Measurements from ENCODE around the gene TMED7. TPM values are rescaled to one million over a fixed set of nuclear protein-coding genes. Genes with fewer than 3 reads are reported as not detected.

Gene TMED7
- total RNA-seq, 1 donor from 2014 or later: 121 TPM

- H3K4me3 ChIP-seq (ENCODE audit: low read depth, low read length): no peak overlapping the region
- no peak for DNase-seq (ENCODE audit: low read depth)
- TF ChIP-seq CTCF (IDR thresholded peaks at IDR 0.05; ENCODE audit: insufficient read depth, low read length, poor library complexity, severe bottlenecking): no peak
- no peaks in the 10 kb centered on the region for H3K27me3 ChIP-seq (ENCODE audit: control insufficient read depth, insufficient read depth, low read length)
- H3K36me3 ChIP-seq (ENCODE audit: control insufficient read depth, insufficient read depth, low read length): no peaks in the 10 kb centered on the region
These were observed 37.2 kb downstream of the TMED7 start for GRCh38 chr5:115588640-115589039.

DNA sequence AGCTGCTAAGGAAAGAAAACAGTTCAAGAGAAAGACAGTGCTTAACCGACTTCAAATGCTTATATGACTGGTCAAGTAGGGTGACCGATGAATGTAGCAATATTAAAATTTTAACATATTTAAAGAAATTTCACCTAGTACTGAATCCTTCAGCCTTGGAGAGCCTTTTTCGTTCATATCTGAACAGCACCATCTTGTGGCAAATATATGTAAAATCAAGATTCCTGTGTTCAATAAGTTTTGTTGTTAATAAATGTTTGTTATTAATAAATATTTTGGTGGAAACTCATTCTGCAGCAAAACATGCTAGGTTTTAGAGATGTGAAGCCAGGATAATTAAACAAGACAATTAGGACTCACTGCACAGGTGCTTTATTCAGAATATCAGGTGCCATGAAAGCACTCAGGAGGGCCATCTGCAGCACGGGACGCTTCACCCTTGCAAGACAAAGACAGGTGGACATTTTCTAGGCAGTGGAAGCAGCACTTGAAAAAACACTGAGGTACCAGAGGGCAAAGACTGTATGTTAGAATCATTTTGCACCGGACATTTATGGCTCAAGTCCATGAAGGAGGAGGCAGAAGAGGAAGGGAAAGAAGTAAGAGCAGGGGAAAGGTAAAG lies 39.2 kb downstream of the TMED7 start:
- no peak overlapping the region for H3K4me3 ChIP-seq (ENCODE audit: low read depth, low read length)
- H3K27me3 ChIP-seq (ENCODE audit: control insufficient read depth, insufficient read depth, low read length): no peaks in the 10 kb centered on the region
- no peaks in the 10 kb centered on the region for H3K36me3 ChIP-seq (ENCODE audit: control insufficient read depth, insufficient read depth, low read length)
- no peak for DNase-seq (ENCODE audit: low read depth)
- TF ChIP-seq CTCF (IDR thresholded peaks at IDR 0.05; ENCODE audit: insufficient read depth, low read length, poor library complexity, severe bottlenecking): peak; percentile 24

DNA sequence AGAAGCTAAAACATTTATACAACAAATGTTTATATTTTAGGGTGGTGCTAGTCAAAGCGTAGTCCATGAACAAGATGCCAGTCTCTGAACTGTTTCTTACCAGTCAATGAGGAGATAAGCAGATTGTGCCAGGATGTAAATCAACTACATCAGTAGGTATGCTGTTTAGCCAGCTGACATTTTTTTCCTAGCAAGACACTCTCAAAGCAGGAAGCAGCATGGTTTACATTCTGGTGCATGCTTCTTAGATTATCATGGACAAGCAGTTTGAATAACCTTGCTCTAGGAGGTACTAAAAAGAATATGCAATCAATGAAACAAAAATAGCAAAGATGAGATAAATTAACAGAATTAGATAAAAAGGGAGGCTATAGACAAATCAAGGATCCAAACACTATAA lies 40.6 kb downstream of the TMED7 start:
- DNase-seq (ENCODE audit: low read depth): no peak
- Histone ChIP-seq H3K4me3 (ENCODE audit: low read depth, low read length) (no peak overlapping the region), H3K36me3 (ENCODE audit: control insufficient read depth, insufficient read depth, low read length) (no peaks in the 10 kb centered on the region), H3K27me3 (ENCODE audit: control insufficient read depth, insufficient read depth, low read length) (no peaks in the 10 kb centered on the region)
- no peak for TF ChIP-seq CTCF (IDR thresholded peaks at IDR 0.05; ENCODE audit: insufficient read depth, low read length, poor library complexity, severe bottlenecking)

GRCh38 chr5:115584501-115584900 lies 41.3 kb downstream of the TMED7 start:
- Histone ChIP-seq H3K4me3 (ENCODE audit: low read depth, low read length) (no peak overlapping the region), H3K36me3 (ENCODE audit: control insufficient read depth, insufficient read depth, low read length) (no peaks in the 10 kb centered on the region), H3K27me3 (ENCODE audit: control insufficient read depth, insufficient read depth, low read length) (no peaks in the 10 kb centered on the region)
- no peak for TF ChIP-seq CTCF (IDR thresholded peaks at IDR 0.05; ENCODE audit: insufficient read depth, low read length, poor library complexity, severe bottlenecking)
- no peak for DNase-seq (ENCODE audit: low read depth)

GRCh38 chr5:115583474-115583873 lies 42.4 kb downstream of the TMED7 start:
- no peak for TF ChIP-seq CTCF (IDR thresholded peaks at IDR 0.05; ENCODE audit: insufficient read depth, low read length, poor library complexity, severe bottlenecking)
- Histone ChIP-seq H3K4me3 (ENCODE audit: low read depth, low read length) (no peak overlapping the region), H3K36me3 (ENCODE audit: control insufficient read depth, insufficient read depth, low read length) (no peaks in the 10 kb centered on the region), H3K27me3 (ENCODE audit: control insufficient read depth, insufficient read depth, low read length) (no peaks in the 10 kb centered on the region)
- peak; percentile 56 for DNase-seq (ENCODE audit: low read depth)

GRCh38 chr5:115580941-115581340 lies 44.9 kb downstream of the TMED7 start:
- H3K4me3 ChIP-seq (ENCODE audit: low read depth, low read length): no peak overlapping the region

More at GRCh38 chr5:115580941-115581340, 44.9 kb downstream of the TMED7 start:
- TF ChIP-seq CTCF (IDR thresholded peaks at IDR 0.05; ENCODE audit: insufficient read depth, low read length, poor library complexity, severe bottlenecking): no peak
- Histone ChIP-seq H3K27me3 (ENCODE audit: control insufficient read depth, insufficient read depth, low read length) (no peaks in the 10 kb centered on the region), H3K36me3 (ENCODE audit: control insufficient read depth, insufficient read depth, low read length) (no peaks in the 10 kb centered on the region)
- no peak for DNase-seq (ENCODE audit: low read depth)

All from kidney epithelial cell (primary cell).